ENCODE data around the gene LRP1B. TPM values are rescaled to one million over a fixed set of nuclear protein-coding genes. Genes with fewer than 3 reads are reported as not detected.

LRP1B gene
- total and polyA plus RNA-seq, 4 donors: 0.01 to 0.84 (median 0.17) TPM

GRCh38 chr2:141021109-141021508 lies 1109.7 kb downstream of the LRP1B start (continued):
- TF ChIP-seq RAD21 (IDR thresholded peaks at IDR 0.05) (no peak), FOXA1 (IDR thresholded peaks at IDR 0.05) (no peak), GABPA (IDR thresholded peaks at IDR 0.05 in 1 of 2, conservative IDR thresholded peaks at IDR 0.05 in 1 of 2) (no peak), SP1 (IDR thresholded peaks at IDR 0.05) (no peak)

- WGBS: 81% methylated on average over 3 of the region's 3 CpGs
- Histone ChIP-seq H3K9ac (ENCODE audit: low read depth in 1 of 2, low read length in 2 of 2) (no peak overlapping the region), H3K27ac (ENCODE audit: low read depth in 1 of 2, low read length in 2 of 2) (no peak overlapping the region), H3K4me1 (ENCODE audit: control insufficient read depth in 4 of 4, insufficient read depth in 4 of 4, low read length in 3 of 4) (no peaks in the 10 kb centered on the region), H3K27me3 (ENCODE audit: control insufficient read depth in 4 of 4, insufficient read depth in 4 of 4, low read length in 3 of 4) (no peaks in the 10 kb centered on the region), H3K4me3 (ENCODE audit: low read depth in 1 of 3, low read length in 3 of 3) (no peak overlapping the region), H3K36me3 (ENCODE audit: control insufficient read depth in 4 of 4, insufficient read depth in 3 of 4, low read depth in 1 of 4, low read length in 3 of 4) (no peaks in the 10 kb centered on the region), H3K9me3 (ENCODE audit: control insufficient read depth in 4 of 4, low read length in 3 of 4) (no peaks in the 10 kb centered on the region)
- TF ChIP-seq HNF4G (IDR thresholded peaks at IDR 0.05): no peak
- no peak for TF ChIP-seq RXRA (IDR thresholded peaks at IDR 0.05)
- TF ChIP-seq, protein P1, sequence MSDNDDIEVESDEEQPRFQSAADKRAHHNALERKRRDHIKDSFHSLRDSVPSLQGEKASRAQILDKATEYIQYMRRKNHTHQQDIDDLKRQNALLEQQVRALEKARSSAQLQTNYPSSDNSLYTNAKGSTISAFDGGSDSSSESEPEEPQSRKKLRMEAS (IDR thresholded peaks at IDR 0.05): no peak
- no peak for TF ChIP-seq GABPA (IDR thresholded peaks at IDR 0.05 in 1 of 2, conservative IDR thresholded peaks at IDR 0.05 in 1 of 2)
- DNase-seq (ENCODE audit: low spot score): no peak
Observed at GRCh38 chr2:141020346-141020745, 1110.5 kb downstream of the LRP1B start.

- no peak overlapping the region for H3K9ac ChIP-seq (ENCODE audit: low read depth in 1 of 2, low read length in 2 of 2)
- WGBS: 72% methylated on average over 4 of the region's 4 CpGs
- H3K27ac ChIP-seq (ENCODE audit: low read depth in 1 of 2, low read length in 2 of 2): no peak overlapping the region
- H3K4me1 ChIP-seq (ENCODE audit: control insufficient read depth in 4 of 4, insufficient read depth in 4 of 4, low read length in 3 of 4): no peaks in the 10 kb centered on the region
- no peaks in the 10 kb centered on the region for H3K36me3 ChIP-seq (ENCODE audit: control insufficient read depth in 4 of 4, insufficient read depth in 3 of 4, low read depth in 1 of 4, low read length in 3 of 4)
- TF ChIP-seq FOXA2 (IDR thresholded peaks at IDR 0.05) (no peak), EGR1 (IDR thresholded peaks at IDR 0.05; ENCODE audit: low read depth in 2 of 2) (no peak), TAF1 (conservative IDR thresholded peaks at IDR 0.05) (no peak), JUND (IDR thresholded peaks at IDR 0.05) (no peak), NR2F2 (IDR thresholded peaks at IDR 0.05) (no peak)
- H3K27me3 ChIP-seq (ENCODE audit: control insufficient read depth in 4 of 4, insufficient read depth in 4 of 4, low read length in 3 of 4): no peaks in the 10 kb centered on the region
- no peaks in the 10 kb centered on the region for H3K9me3 ChIP-seq (ENCODE audit: control insufficient read depth in 4 of 4, low read length in 3 of 4)
- no peak overlapping the region for H3K4me3 ChIP-seq (ENCODE audit: low read depth in 1 of 3, low read length in 3 of 3)
- DNase-seq (ENCODE audit: low spot score): no peak
Observed at GRCh38 chr2:141015341-141016047, 1115.3 kb downstream of the LRP1B start.

GRCh38 chr2:141003967-141004657 lies 1126.7 kb downstream of the LRP1B start:
- WGBS: 46% methylated on average over 3 of the region's 3 CpGs
- Histone ChIP-seq H3K27me3 (ENCODE audit: control insufficient read depth in 4 of 4, insufficient read depth in 4 of 4, low read length in 3 of 4) (no peaks in the 10 kb centered on the region), H3K4me1 (ENCODE audit: control insufficient read depth in 4 of 4, insufficient read depth in 4 of 4, low read length in 3 of 4) (no peaks in the 10 kb centered on the region), H3K9ac (ENCODE audit: low read depth in 1 of 2, low read length in 2 of 2) (no peak overlapping the region), H3K27ac (ENCODE audit: low read depth in 1 of 2, low read length in 2 of 2) (no peak overlapping the region), H3K36me3 (ENCODE audit: control insufficient read depth in 4 of 4, insufficient read depth in 3 of 4, low read depth in 1 of 4, low read length in 3 of 4) (no peaks in the 10 kb centered on the region), H3K4me3 (ENCODE audit: low read depth in 1 of 3, low read length in 3 of 3) (no peak overlapping the region), H3K9me3 (ENCODE audit: control insufficient read depth in 4 of 4, low read length in 3 of 4) (no peaks in the 10 kb centered on the region)
- no peak for DNase-seq (ENCODE audit: low spot score)
- TF ChIP-seq NR2F2 (IDR thresholded peaks at IDR 0.05) (no peak), CTCF (IDR thresholded peaks at IDR 0.05; ENCODE audit: low read depth, low read length, missing input control) (no peak), RAD21 (IDR thresholded peaks at IDR 0.05) (no peak), FOXA2 (IDR thresholded peaks at IDR 0.05) (no peak), TAF1 (conservative IDR thresholded peaks at IDR 0.05) (no peak), GABPA (IDR thresholded peaks at IDR 0.05 in 1 of 2, conservative IDR thresholded peaks at IDR 0.05 in 1 of 2) (no peak), JUND (IDR thresholded peaks at IDR 0.05) (no peak), SP1 (IDR thresholded peaks at IDR 0.05) (no peak), EGR1 (IDR thresholded peaks at IDR 0.05; ENCODE audit: low read depth in 2 of 2) (no peak), ZBTB33 (IDR thresholded peaks at IDR 0.05) (no peak)
